ENCODE results near the gene E2F8. TPM values are rescaled to one million over a fixed set of nuclear protein-coding genes. Genes with fewer than 3 reads are reported as not detected.

The E2F8 gene
- polyA plus RNA-seq, 3 donors: not detected

DNA sequence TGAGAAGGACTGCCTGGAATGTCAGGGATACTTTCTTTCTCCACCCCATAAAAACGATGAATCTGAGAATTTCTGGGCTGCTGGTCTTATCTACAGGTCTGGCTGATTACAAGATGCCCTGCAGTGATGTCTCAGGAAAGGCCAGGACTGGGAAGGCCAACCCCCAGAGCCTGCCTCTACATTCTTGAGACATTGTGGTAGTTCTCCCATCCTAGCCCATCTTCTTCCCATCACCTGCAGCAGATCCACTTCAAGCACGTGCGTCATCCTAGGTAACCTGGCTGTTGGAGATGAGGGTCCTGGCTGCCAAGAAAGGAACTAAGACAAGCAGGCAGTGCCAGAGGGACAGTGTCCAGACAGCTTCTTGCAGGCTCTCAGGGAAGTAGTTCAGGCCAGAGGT lies 44.1 kb upstream of the E2F8 start:
- TF ChIP-seq, protein P1, sequence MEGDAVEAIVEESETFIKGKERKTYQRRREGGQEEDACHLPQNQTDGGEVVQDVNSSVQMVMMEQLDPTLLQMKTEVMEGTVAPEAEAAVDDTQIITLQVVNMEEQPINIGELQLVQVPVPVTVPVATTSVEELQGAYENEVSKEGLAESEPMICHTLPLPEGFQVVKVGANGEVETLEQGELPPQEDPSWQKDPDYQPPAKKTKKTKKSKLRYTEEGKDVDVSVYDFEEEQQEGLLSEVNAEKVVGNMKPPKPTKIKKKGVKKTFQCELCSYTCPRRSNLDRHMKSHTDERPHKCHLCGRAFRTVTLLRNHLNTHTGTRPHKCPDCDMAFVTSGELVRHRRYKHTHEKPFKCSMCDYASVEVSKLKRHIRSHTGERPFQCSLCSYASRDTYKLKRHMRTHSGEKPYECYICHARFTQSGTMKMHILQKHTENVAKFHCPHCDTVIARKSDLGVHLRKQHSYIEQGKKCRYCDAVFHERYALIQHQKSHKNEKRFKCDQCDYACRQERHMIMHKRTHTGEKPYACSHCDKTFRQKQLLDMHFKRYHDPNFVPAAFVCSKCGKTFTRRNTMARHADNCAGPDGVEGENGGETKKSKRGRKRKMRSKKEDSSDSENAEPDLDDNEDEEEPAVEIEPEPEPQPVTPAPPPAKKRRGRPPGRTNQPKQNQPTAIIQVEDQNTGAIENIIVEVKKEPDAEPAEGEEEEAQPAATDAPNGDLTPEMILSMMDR (IDR thresholded peaks at IDR 0.05): no peak
- peaks cover 0 to 2% (median 0%) of the 10 kb centered on the region in 3 donors for H3K27me3 Mint-ChIP-seq (ENCODE audit: low read depth in 3 of 3)
- Histone ChIP-seq H3K36me3 (replicated peaks in 1 of 2; ENCODE audit: control insufficient read depth in 1 of 2, insufficient read depth in 2 of 2, low read length in 2 of 2) (no peaks in the 10 kb centered on the region), H3K9ac (ENCODE audit: insufficient read depth, low read length, poor library complexity, severe bottlenecking) (no peak overlapping the region), H3K9me3 (replicated peaks in 1 of 2; ENCODE audit: control insufficient read depth in 1 of 2, insufficient read depth in 1 of 2, low read length in 2 of 2) (no peaks in the 10 kb centered on the region), H3K79me2 (ENCODE audit: insufficient read depth, low read length) (no peaks in the 10 kb centered on the region), H3K4me2 (replicated peaks; ENCODE audit: extremely low read depth, low read length, poor library complexity, severe bottlenecking) (no peak overlapping the region), H4K20me1 (ENCODE audit: insufficient read depth, low read length) (no peaks in the 10 kb centered on the region), H3K4me3 (replicated peaks in 1 of 3; ENCODE audit: low read depth in 2 of 3, low read length in 3 of 3) (no peak overlapping the region), H3K4me1 (ENCODE audit: control insufficient read depth in 1 of 2, insufficient read depth in 2 of 2, low read length in 2 of 2) (no peaks in the 10 kb centered on the region), H2AFZ (ENCODE audit: insufficient read depth, low read depth, low read length, poor library complexity, severe bottlenecking) (no peak overlapping the region), H3K27ac (ENCODE audit: low read depth in 1 of 2, low read length in 2 of 2) (no peak overlapping the region), H3K27me3 (ENCODE audit: control insufficient read depth in 2 of 2, insufficient read depth in 2 of 2, low read length in 2 of 2) (no peaks in the 10 kb centered on the region)
- H3K9me3 Mint-ChIP-seq: no peaks in the 10 kb centered on the region
- H3K27ac Mint-ChIP-seq: no peak overlapping the region
- DNase-seq: no peak
- peaks cover 4% of the 10 kb centered on the region for H3K4me1 Mint-ChIP-seq
- intact Hi-C loops (cut with micrococcal nuclease): no loop called here
- WGBS (ENCODE audit: insufficient coverage): 100% methylated on average over 2 of the region's 3 CpGs
- no peaks in the 10 kb centered on the region for H3K36me3 Mint-ChIP-seq
- H3K4me3 Mint-ChIP-seq: no peak overlapping the region

DNA sequence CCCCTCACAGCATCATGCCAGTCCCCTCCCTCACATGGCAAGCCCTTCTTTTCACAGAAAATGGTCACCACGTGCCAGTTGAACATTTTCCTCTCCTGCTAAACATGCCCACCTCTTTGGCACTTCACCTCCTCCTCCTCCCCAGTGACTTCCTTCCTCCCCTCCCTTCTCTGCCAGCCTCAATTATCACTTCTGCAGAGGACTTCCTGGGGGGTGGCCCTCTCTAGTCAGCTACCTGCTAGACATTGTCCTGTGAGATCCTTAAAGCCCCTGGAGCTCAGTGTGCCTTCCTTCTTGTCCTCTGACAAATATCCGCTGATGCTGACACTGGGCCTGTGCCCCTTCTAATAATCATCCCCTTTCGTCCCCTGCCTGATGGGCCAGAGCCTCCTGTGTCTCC lies 43.2 kb upstream of the E2F8 start:
- Histone ChIP-seq H3K9ac (ENCODE audit: insufficient read depth, low read length, poor library complexity, severe bottlenecking) (no peak overlapping the region), H3K36me3 (replicated peaks in 1 of 2; ENCODE audit: control insufficient read depth in 1 of 2, insufficient read depth in 2 of 2, low read length in 2 of 2) (no peaks in the 10 kb centered on the region), H3K4me3 (replicated peaks in 1 of 3; ENCODE audit: low read depth in 2 of 3, low read length in 3 of 3) (no peak overlapping the region), H3K4me1 (ENCODE audit: control insufficient read depth in 1 of 2, insufficient read depth in 2 of 2, low read length in 2 of 2) (no peaks in the 10 kb centered on the region), H4K20me1 (ENCODE audit: insufficient read depth, low read length) (no peaks in the 10 kb centered on the region), H3K79me2 (ENCODE audit: insufficient read depth, low read length) (no peaks in the 10 kb centered on the region), H3K27me3 (ENCODE audit: control insufficient read depth in 2 of 2, insufficient read depth in 2 of 2, low read length in 2 of 2) (no peaks in the 10 kb centered on the region), H3K9me3 (replicated peaks in 1 of 2; ENCODE audit: control insufficient read depth in 1 of 2, insufficient read depth in 1 of 2, low read length in 2 of 2) (no peaks in the 10 kb centered on the region), H3K4me2 (replicated peaks; ENCODE audit: extremely low read depth, low read length, poor library complexity, severe bottlenecking) (no peak overlapping the region), H3K27ac (ENCODE audit: low read depth in 1 of 2, low read length in 2 of 2) (no peak overlapping the region), H2AFZ (ENCODE audit: insufficient read depth, low read depth, low read length, poor library complexity, severe bottlenecking) (no peak overlapping the region)
- no peak for DNase-seq
- Mint-ChIP-seq H3K4me1 (peaks cover 4% of the 10 kb centered on the region), H3K9me3 (no peaks in the 10 kb centered on the region), H3K27ac (no peak overlapping the region), H3K4me3 (no peak overlapping the region), H3K36me3 (no peaks in the 10 kb centered on the region), H3K27me3 (ENCODE audit: low read depth in 3 of 3) (peaks cover 0 to 2% (median 0%) of the 10 kb centered on the region in 3 donors)
- TF ChIP-seq, protein P1 (IDR thresholded peaks at IDR 0.05): no peak
- intact Hi-C loops (cut with micrococcal nuclease): no loop called here
- WGBS (ENCODE audit: insufficient coverage): 27% methylated on average over 3 of the region's 3 CpGs
